Subcutaneous adipose tissue (tissue), 4 donors: Measurements from ENCODE around the gene STAT4. TPM values are rescaled to one million over a fixed set of nuclear protein-coding genes. Genes with fewer than 3 reads are reported as not detected.

Experiments
- total RNA-seq, 4 donors: library from RNA; depleted of rRNA; stranded (reverse); fragments of >200 nt; gene quantifications; one replicate each; pipeline ENCODE4 v1.1.0, GENCODE V29; 2016
- TF ChIP-seq, protein P1 (sequence below): fragments of 450-650 bp; IDR thresholded peaks from one replicate; pipeline ENCODE4 v1.5.1; 2016; ENCODE audit warnings: low read depth, mild to moderate bottlenecking, control low read depth, antibody characterized with exemption, moderate library complexity

The STAT4 gene
- total RNA-seq, 4 donors from 2014 or later, result 4.4 to 14.7 (median 6.7) TPM

- TF ChIP-seq, protein P1, sequence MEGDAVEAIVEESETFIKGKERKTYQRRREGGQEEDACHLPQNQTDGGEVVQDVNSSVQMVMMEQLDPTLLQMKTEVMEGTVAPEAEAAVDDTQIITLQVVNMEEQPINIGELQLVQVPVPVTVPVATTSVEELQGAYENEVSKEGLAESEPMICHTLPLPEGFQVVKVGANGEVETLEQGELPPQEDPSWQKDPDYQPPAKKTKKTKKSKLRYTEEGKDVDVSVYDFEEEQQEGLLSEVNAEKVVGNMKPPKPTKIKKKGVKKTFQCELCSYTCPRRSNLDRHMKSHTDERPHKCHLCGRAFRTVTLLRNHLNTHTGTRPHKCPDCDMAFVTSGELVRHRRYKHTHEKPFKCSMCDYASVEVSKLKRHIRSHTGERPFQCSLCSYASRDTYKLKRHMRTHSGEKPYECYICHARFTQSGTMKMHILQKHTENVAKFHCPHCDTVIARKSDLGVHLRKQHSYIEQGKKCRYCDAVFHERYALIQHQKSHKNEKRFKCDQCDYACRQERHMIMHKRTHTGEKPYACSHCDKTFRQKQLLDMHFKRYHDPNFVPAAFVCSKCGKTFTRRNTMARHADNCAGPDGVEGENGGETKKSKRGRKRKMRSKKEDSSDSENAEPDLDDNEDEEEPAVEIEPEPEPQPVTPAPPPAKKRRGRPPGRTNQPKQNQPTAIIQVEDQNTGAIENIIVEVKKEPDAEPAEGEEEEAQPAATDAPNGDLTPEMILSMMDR, result no peak
Measured at GRCh38 chr2:191031256-191031655, 119.5 kb downstream of the STAT4 start.

DNA sequence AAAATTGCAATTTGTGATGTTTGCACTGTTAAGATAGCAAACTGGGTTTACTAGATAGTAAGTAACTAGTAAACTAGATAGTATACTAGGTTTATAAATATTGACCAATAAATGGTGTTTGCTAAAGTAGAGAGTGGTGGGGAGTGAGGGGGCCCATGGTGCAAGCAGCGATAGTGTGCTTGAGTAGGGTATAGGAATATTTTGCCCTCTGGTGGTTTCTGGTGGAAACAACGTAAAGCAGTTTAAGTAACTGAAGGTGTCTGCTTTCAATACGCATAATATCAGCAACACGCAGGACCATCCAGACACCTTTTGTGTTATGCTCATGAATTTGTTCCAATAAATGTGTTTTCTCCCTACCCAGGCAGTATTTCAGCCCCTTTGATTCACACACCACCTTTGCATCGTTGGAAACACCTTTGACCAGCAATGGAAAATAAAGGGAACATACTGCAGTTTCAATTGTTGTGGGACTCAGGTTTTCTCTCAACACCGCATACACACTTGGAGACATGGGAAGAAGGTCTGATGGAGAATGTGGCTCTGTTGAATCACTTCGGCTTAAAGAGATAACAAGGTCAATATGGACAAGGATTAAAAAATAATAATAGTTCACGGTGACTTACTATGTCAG is 120.2 kb downstream of the STAT4 start:
- TF ChIP-seq, protein P1, result no peak

DNA sequence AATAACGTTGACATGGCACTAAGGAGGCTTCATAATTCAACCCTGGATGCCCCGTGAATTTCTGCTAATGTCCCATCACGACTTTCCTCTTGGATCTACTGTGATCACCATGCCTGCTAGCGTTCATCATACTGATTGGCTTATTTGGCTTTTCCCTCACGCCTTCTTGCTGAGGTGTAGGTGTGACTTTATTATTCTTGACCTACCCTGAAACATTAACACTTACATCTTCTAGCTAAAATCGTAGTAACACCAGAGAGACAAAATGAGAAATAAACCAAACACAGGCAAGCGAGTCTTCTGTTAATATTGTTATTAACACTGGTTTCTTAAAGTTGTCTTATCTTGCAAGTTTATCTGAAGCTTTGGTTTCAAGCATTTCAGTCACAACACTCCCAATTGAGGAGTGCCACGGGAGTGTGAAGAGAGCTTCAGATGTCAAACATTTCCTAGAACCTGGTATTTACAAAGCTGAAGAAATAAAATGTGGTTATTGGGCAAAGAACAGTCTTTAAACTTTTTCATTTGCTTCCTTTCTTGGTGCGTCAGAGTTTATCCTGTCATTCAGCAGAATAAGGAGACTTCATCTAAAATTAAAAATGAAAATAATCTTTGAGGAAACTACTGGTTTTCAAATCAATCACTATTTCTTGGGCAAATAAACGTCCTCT is 121.4 kb downstream of the STAT4 start:
- TF ChIP-seq, protein P1, result no peak

- TF ChIP-seq, protein P1, result no peak
Measured at GRCh38 chr2:191026377-191026776, 124.4 kb downstream of the STAT4 start.

- TF ChIP-seq, protein P1, result no peak
Measured at GRCh38 chr2:191025135-191025534, 125.7 kb downstream of the STAT4 start.

- TF ChIP-seq, protein P1, result no peak
Measured at GRCh38 chr2:191023235-191023679, 127.5 kb downstream of the STAT4 start.

DNA sequence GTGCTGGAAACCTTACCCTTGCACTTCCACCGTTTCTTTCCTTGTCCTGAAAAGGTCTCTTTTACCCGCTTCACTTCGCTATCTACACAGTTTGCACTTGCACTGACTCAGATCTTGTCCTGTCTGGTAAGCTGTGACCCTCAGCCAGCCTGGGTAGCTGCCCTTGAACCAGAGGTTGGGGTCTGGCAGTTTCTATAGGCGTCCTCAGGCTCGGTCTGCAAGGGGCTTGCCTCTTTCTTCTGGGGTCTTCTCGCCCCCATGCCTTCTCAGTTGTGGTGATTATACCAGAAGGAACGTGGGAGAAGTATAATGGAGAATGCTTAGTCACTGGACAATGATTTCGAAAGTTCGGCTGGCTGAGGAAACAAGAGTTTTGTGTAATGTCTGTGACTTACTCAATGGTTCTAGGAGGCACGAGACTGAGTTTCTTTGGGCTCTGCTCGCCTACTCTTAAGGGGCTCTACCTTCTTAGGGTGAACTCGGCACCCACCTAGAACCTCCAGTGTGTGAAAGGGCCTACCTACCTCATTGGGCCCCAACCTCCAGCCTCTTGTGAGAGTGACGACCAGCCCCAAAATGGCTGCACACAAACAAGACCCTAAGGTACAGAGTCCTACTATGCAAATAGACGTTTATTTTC is 129.9 kb downstream of the STAT4 start:
- TF ChIP-seq, protein P1, result no peak
